ENCODE data around the gene PAX5.

GRCh38 chr9:37029776-37030610, 4.1 kb downstream of the PAX5 start:
- no peak for TF ChIP-seq CTCF (IDR thresholded peaks at IDR 0.05)
- TF ChIP-seq SP1 (CRISPR knock-in tag; conservative IDR thresholded peaks at IDR 0.05) = no peak
- no peak for TF ChIP-seq JUN (CRISPR knock-in tag; IDR thresholded peaks at IDR 0.05)
- no peak for TF ChIP-seq ATF1 (CRISPR knock-in tag; IDR thresholded peaks at IDR 0.05)
- TF ChIP-seq KAT7 (CRISPR knock-in tag; IDR thresholded peaks at IDR 0.05; ENCODE audit: borderline replicate concordance) = no peak
- TF ChIP-seq AFF4 (CRISPR knock-in tag; IDR thresholded peaks at IDR 0.05; ENCODE audit: borderline replicate concordance) = no peak
- no peak for TF ChIP-seq ZNF425 (CRISPR knock-in tag; conservative IDR thresholded peaks at IDR 0.05)
- no peak for TF ChIP-seq PREB (CRISPR knock-in tag; IDR thresholded peaks at IDR 0.05; ENCODE audit: borderline replicate concordance)
- no peak for TF ChIP-seq NR3C1 (CRISPR knock-in tag; conservative IDR thresholded peaks at IDR 0.05; ENCODE audit: low read depth)
- TF ChIP-seq E2F1 (CRISPR knock-in tag; IDR thresholded peaks at IDR 0.05) = no peak

All from WTC11 (cell line).